Bronchial epithelial cell (primary cell): Measurements from ENCODE around the gene SGMS1. TPM values are rescaled to one million over a fixed set of nuclear protein-coding genes. Genes with fewer than 3 reads are reported as not detected.

Experiments
- DNase-seq: peaks from one replicate; pipeline ENCODE4 v3.0.0-alpha.2; 2010; ENCODE audit warnings: low read depth
- FAIRE-seq: peaks from 2 replicates; lab custom pipeline; 2011; peaks lifted over from hg19 to GRCh38; lab: Jason Lieb, UNC
- H3K27me3 ChIP-seq: 2 replicates; pipeline ENCODE4 v1.5.1; 2011; ENCODE audit warnings: low read length; ENCODE audit not compliant: control insufficient read depth, insufficient read depth
- H3K36me3 ChIP-seq: 2 replicates; pipeline ENCODE4 v1.5.1; 2011; ENCODE audit warnings: low read length; ENCODE audit not compliant: control insufficient read depth, insufficient read depth
- H3K4me3 ChIP-seq: 2 replicates; pipeline ENCODE4 v1.5.1; 2011; ENCODE audit warnings: mild to moderate bottlenecking, low read depth, low read length, control low read depth
- CTCF ChIP-seq: IDR thresholded peaks from 2 replicates; pipeline ENCODE4 v1.5.1; 2011; ENCODE audit warnings: mild to moderate bottlenecking, moderate library complexity, low read length, control low read depth, inconsistent platforms; ENCODE audit not compliant: insufficient read depth, severe bottlenecking
- total RNA-seq: library from RNA; depleted of rRNA; stranded (reverse); fragments of >200 nt; gene quantifications from 2 replicates; pipeline ENCODE4 v1.2.1, GENCODE V29; 2014

SGMS1 gene
- total RNA-seq, 1 donor from 2014 or later, result 21.3 TPM

- no peak for TF ChIP-seq CTCF
- Histone ChIP-seq H3K27me3 (no peaks in the 10 kb centered on the region), H3K4me3 (no peak overlapping the region), H3K36me3 (no peaks in the 10 kb centered on the region)
- DNase-seq, result peak; percentile 65
- no peak for FAIRE-seq
Observed at GRCh38 chr10:50393784-50394467, 229.8 kb downstream of the SGMS1 start.

GRCh38 chr10:50392966-50393718 lies 230.6 kb downstream of the SGMS1 start:
- no peak overlapping the region for H3K4me3 ChIP-seq
- no peak for TF ChIP-seq CTCF
- no peaks in the 10 kb centered on the region for H3K27me3 ChIP-seq
- no peak for FAIRE-seq
- no peaks in the 10 kb centered on the region for H3K36me3 ChIP-seq
- no peak for DNase-seq

GRCh38 chr10:50392426-50392825 lies 231.3 kb downstream of the SGMS1 start:
- Histone ChIP-seq H3K4me3 (no peak overlapping the region), H3K36me3 (no peaks in the 10 kb centered on the region), H3K27me3 (no peaks in the 10 kb centered on the region)
- no peak for DNase-seq
- FAIRE-seq, result no peak
- no peak for TF ChIP-seq CTCF

- Histone ChIP-seq H3K27me3 (no peaks in the 10 kb centered on the region), H3K36me3 (no peaks in the 10 kb centered on the region), H3K4me3 (no peak overlapping the region)
- TF ChIP-seq CTCF, result no peak
- DNase-seq (no peak), FAIRE-seq (no peak)
Observed at GRCh38 chr10:50390302-50390701, 233.5 kb downstream of the SGMS1 start.

- no peak overlapping the region for H3K4me3 ChIP-seq
- no peak for DNase-seq
- no peaks in the 10 kb centered on the region for H3K36me3 ChIP-seq
- no peak for TF ChIP-seq CTCF
- no peaks in the 10 kb centered on the region for H3K27me3 ChIP-seq
- no peak for FAIRE-seq
Observed at GRCh38 chr10:50388181-50388580, 235.6 kb downstream of the SGMS1 start.

GRCh38 chr10:50387732-50388073 lies 236.1 kb downstream of the SGMS1 start:
- no peaks in the 10 kb centered on the region for H3K27me3 ChIP-seq
- TF ChIP-seq CTCF, result no peak

More at GRCh38 chr10:50387732-50388073, 236.1 kb downstream of the SGMS1 start:
- no peak overlapping the region for H3K4me3 ChIP-seq
- DNase-seq (no peak), FAIRE-seq (no peak)
- no peaks in the 10 kb centered on the region for H3K36me3 ChIP-seq
